GM20000 (cell line): ENCODE data around the gene LSS.

Experiments used
- DNase-seq: peaks from one replicate; pipeline ENCODE4 v3.0.0; 2012; ENCODE audit warnings: low spot score
- CTCF ChIP-seq: IDR thresholded peaks from 2 replicates; pipeline ENCODE4 v1.5.1; 2012; ENCODE audit warnings: mild to moderate bottlenecking, control low read depth; ENCODE audit errors: extremely low read depth, missing control alignments

The LSS gene

GRCh38 chr21:46252840-46253239 lies 24.3 kb upstream of the LSS start:
- no peak for TF ChIP-seq CTCF
- DNase-seq, result no peak

GRCh38 chr21:46250146-46250725 lies 21.7 kb upstream of the LSS start:
- TF ChIP-seq CTCF, result no peak
- no peak for DNase-seq

GRCh38 chr21:46248827-46249226 lies 20.3 kb upstream of the LSS start:
- no peak for TF ChIP-seq CTCF
- no peak for DNase-seq

- no peak for TF ChIP-seq CTCF
- DNase-seq, result no peak
Observed at GRCh38 chr21:46248422-46248782, 19.8 kb upstream of the LSS start.

- no peak for TF ChIP-seq CTCF
- DNase-seq, result no peak
Observed at GRCh38 chr21:46247699-46248421, 19.3 kb upstream of the LSS start.

- TF ChIP-seq CTCF, result no peak
- no peak for DNase-seq
Observed at GRCh38 chr21:46246345-46246744, 17.8 kb upstream of the LSS start.

GRCh38 chr21:46245213-46245915 lies 16.8 kb upstream of the LSS start:
- TF ChIP-seq CTCF, result no peak
- no peak for DNase-seq
